K562 (cell line): Measurements from ENCODE around the gene SLC13A4. TPM values are rescaled to one million over a fixed set of nuclear protein-coding genes. Genes with fewer than 3 reads are reported as not detected.
A peak's percentile ranks its signal among the peaks of the same experiment; 100 is the strongest.
"Not testable (repeated sequence)": the region's sequence is repeated elsewhere in the genome, so short reads cannot be mapped to it uniquely, and the experiment has no call there.

Experiments used
- ATAC-seq: fragments of 200-7000 bp; cut with Tn5 transposase; 3 replicates; pipeline ENCODE4 v1.9.1; 2020; ENCODE audit warnings: moderate library complexity
- BruUV-seq: library from RNA; stranded (reverse); fragments of 400-500 nt; replicated peaks from 2 replicates; lab custom pipeline; 2021; lab: Mats Ljungman, UMichigan
- CTCF ChIA-PET: fragments of 300-600 bp; formaldehyde crosslinking; extraction: SDS; loops from one replicate; lab custom pipeline; 2021; ENCODE audit warnings: low intra/inter-chr PET ratio; lab: Yijun Ruan, JAX
- POLR2A ChIA-PET: fragments of 300-600, 350-650 bp; sonication (Branson Sonifier 250); formaldehyde crosslinking; extraction: SDS; loops from one replicate; lab custom pipeline; 2021; ENCODE audit warnings: antibody characterized with exemption, inconsistent platforms; lab: Yijun Ruan, JAX
- DNase-seq, 4 experiments: peaks; one replicate each; pipeline versions ENCODE4 v3.0.0 to v3.0.0-alpha.2; 2011 to 2018; ENCODE audit warnings: low spot score in 3 of 4, mixed read lengths in 3 of 4; ENCODE audit errors: extremely low read depth in 1 of 4
- FAIRE-seq: peaks from 2 replicates; lab custom pipeline; 2011; peaks lifted over from hg19 to GRCh38; lab: Jason Lieb, UNC
- H2AFZ ChIP-seq: 2 replicates; pipeline ENCODE4 v1.6.0; 2011; ENCODE audit warnings: low read depth, low read length, control low read depth, inconsistent platforms
- H3K27ac ChIP-seq: fragments of 200-600 bp; 3 replicates; pipeline ENCODE4 v1.8.0; 2011; ENCODE audit warnings: low read depth, mild to moderate bottlenecking, control low read depth, inconsistent platforms, low read length, moderate library complexity, mixed read lengths; ENCODE audit errors: extremely low read depth
- H3K27me3 ChIP-seq, 2 experiments: fragments of 300-600 bp in 1 of 2; 2 replicates in 1 of 2; 3 replicates in 1 of 2; pipeline versions ENCODE4 v1.6.0 to v1.8.0; 2011; ENCODE audit warnings: inconsistent platforms in 2 of 2, low read length in 2 of 2, mild to moderate bottlenecking in 1 of 2, mixed read lengths in 1 of 2, moderate library complexity in 1 of 2; ENCODE audit not compliant: control insufficient read depth in 2 of 2, insufficient read depth in 2 of 2
- H3K36me3 ChIP-seq: fragments of 300-600 bp; 3 replicates; pipeline ENCODE4 v1.8.0; 2011; ENCODE audit warnings: mild to moderate bottlenecking, low read length, inconsistent platforms; ENCODE audit not compliant: control insufficient read depth, insufficient read depth
- H3K4me1 ChIP-seq, 2 experiments: fragments of 200-600 bp in 1 of 2; replicated peaks in 1 of 2; 2 replicates in 1 of 2; 3 replicates in 1 of 2; pipeline versions ENCODE4 v1.5.1 to v1.8.0; 2011; ENCODE audit warnings: inconsistent platforms in 2 of 2, low read length in 2 of 2, mild to moderate bottlenecking in 1 of 2, mixed read lengths in 1 of 2, moderate library complexity in 1 of 2; ENCODE audit not compliant: control insufficient read depth in 2 of 2, insufficient read depth in 2 of 2
- H3K4me2 ChIP-seq: 2 replicates; pipeline ENCODE4 v1.6.1; 2011; ENCODE audit warnings: low read length, control low read depth, inconsistent platforms, mixed read lengths; ENCODE audit not compliant: insufficient read depth
- H3K4me3 ChIP-seq: fragments of 200-600 bp; sonication (generic), shearing (Covaris generic); 2 replicates; pipeline ENCODE4 v1.5.1; 2016; ENCODE audit warnings: control low read depth, inconsistent platforms
- H3K79me2 ChIP-seq: fragments of 200-600 bp; 3 replicates; pipeline ENCODE4 v1.8.0; 2011; ENCODE audit warnings: low read length, inconsistent platforms; ENCODE audit not compliant: control insufficient read depth, insufficient read depth
- H3K9ac ChIP-seq, 2 experiments: 2 replicates each; pipeline versions ENCODE4 v1.6.0 to v1.6.1; 2011; ENCODE audit warnings: low read depth in 2 of 2, low read length in 2 of 2, control low read depth in 1 of 2, inconsistent platforms in 1 of 2, mild to moderate bottlenecking in 1 of 2, mixed read lengths in 1 of 2; ENCODE audit not compliant: insufficient read depth in 1 of 2
- H3K9me1 ChIP-seq: one replicate; pipeline ENCODE4 v1.6.0; 2011; ENCODE audit warnings: inconsistent platforms, mild to moderate bottlenecking, low read length, moderate library complexity; ENCODE audit not compliant: control insufficient read depth, insufficient read depth
- H3K9me3 ChIP-seq: replicated peaks from 2 replicates; pipeline ENCODE4 v1.5.1; 2011; ENCODE audit warnings: low read depth, low read length, inconsistent platforms; ENCODE audit not compliant: control insufficient read depth, insufficient read depth
- H4K20me1 ChIP-seq: replicated peaks from 2 replicates; pipeline ENCODE4 v1.6.1; 2011; ENCODE audit warnings: low read length, inconsistent platforms, mixed read lengths; ENCODE audit not compliant: control insufficient read depth, insufficient read depth
- STAT6 ChIP-seq: sonication (generic); formaldehyde crosslinking; IDR thresholded peaks from 2 replicates; pipeline ENCODE4 v1.8.1; 2023; ENCODE audit warnings: mild to moderate bottlenecking, missing genetic modification reagents
- ZC3H4 ChIP-seq: sonication (generic); formaldehyde crosslinking; IDR thresholded peaks from 2 replicates; pipeline ENCODE4 v1.9.0; 2021; ENCODE audit warnings: missing genetic modification reagents, borderline replicate concordance
- ZNF146 ChIP-seq: IDR thresholded peaks from one replicate; pipeline ENCODE4 v1.6.1; 2018; ENCODE audit warnings: missing compliant biosample characterization; ENCODE audit not compliant: unreplicated experiment
- WGBS: fragments of 100-300 bp; shearing (Covaris generic); methylation state at CpG from one replicate; pipeline ENCODE4 v1.1.6; 2016; ENCODE audit warnings: low coverage, mixed read lengths; ENCODE audit not compliant: insufficient coverage; ENCODE audit errors: missing lambda C conversion rate; 5-methylcytosine and 5-hydroxymethylcytosine counted together
- in situ Hi-C: fragments of 300-500 bp; cut with MboI; formaldehyde crosslinking; loops from 4 replicates; pipeline ENCODE4 v1.15.0; 2018; ENCODE audit warnings: inconsistent platforms, mixed read lengths
- intact Hi-C: fragments of 100-400 bp; cut with micrococcal nuclease; formaldehyde crosslinking; loops from 2 replicates; pipeline ENCODE4 v1.14.2; 2022
- polyA plus RNA-seq, 8 experiments: library from polyadenylated mRNA; depleted of rRNA in 4 of 8; stranded (reverse) in 5 of 8; unstranded in 3 of 8; fragments of >200 nt; fragmentation: Nextera tagmentation in 2 of 8; fragmentation: Illumina TruSeq in 1 of 8; extraction: Ambion mirVana in 2 of 8; extraction: Trizol in 1 of 8; gene quantifications; 2 replicates each; pipeline versions ENCODE4 v1.2.1 to v1.2.3, GENCODE V29; 2011 to 2014; ENCODE audit warnings: inconsistent platforms in 1 of 8, missing spikeins in 1 of 8
- total RNA-seq, 7 experiments: library from RNA; depleted of rRNA in 6 of 7; stranded (reverse); fragments of >200 nt in 6 of 7; fragmentation: Illumina TruSeq in 2 of 7; extraction: Trizol in 2 of 7; gene quantifications; 2 replicates each; pipeline versions ENCODE4 v1.2.1 to v1.2.3, GENCODE V29; 2011 to 2021; ENCODE audit warnings: low replicate concordance in 1 of 7

SLC13A4 gene
- total and polyA plus RNA-seq, 9 of the 15 experiments (the other 6 are each of a cell fraction or from before 2014, with no cell fraction given): 0.11 to 1.0 (median 0.36) TPM

GRCh38 chr7:135639690-135640089 lies 88.3 kb downstream of the SLC13A4 start:
- ATAC-seq, H3K4me2 ChIP-seq, H3K27me3 ChIP-seq, H3K79me2 ChIP-seq, POLR2A ChIA-PET, H3K9ac ChIP-seq, H4K20me1 ChIP-seq, FAIRE-seq, DNase-seq, H2AFZ ChIP-seq, H3K4me1 ChIP-seq, CTCF ChIA-PET, H3K27ac ChIP-seq, BruUV-seq, H3K9me1 ChIP-seq, H3K9me3 ChIP-seq, H3K4me3 ChIP-seq: not testable (repeated sequence)
- intact Hi-C loops (loop anchor here (10.0 kb wide), 1 partner anchor 225 kb away; no protein-coding TSS in a partner anchor), in situ Hi-C loops (loop anchor here (10.0 kb wide), 1 partner anchor 355 kb away; no protein-coding TSS in a partner anchor)
- peaks cover 98% of the 10 kb centered on the region for H3K36me3 ChIP-seq
- peak; percentile 86 for TF ChIP-seq ZNF146 (CRISPR knock-in tag)

- WGBS: 91% methylated on average over 7 of the region's 7 CpGs
- DNase-seq (no peak), ATAC-seq (no peak), FAIRE-seq (no peak)
- no peaks in the 10 kb centered on the region for H4K20me1 ChIP-seq
- peaks cover 89% of the 10 kb centered on the region for H3K36me3 ChIP-seq
- intact Hi-C loops (no loop called here), in situ Hi-C loops (no loop called here)
- CTCF ChIA-PET: no interaction called here
- H3K4me2 ChIP-seq: no peak overlapping the region
- H3K79me2 ChIP-seq: no peaks in the 10 kb centered on the region
- H3K4me3 ChIP-seq: no peak overlapping the region
- no peaks in the 10 kb centered on the region for H3K27me3 ChIP-seq
- BruUV-seq: no TSS peak
- H3K9me1 ChIP-seq: no peaks in the 10 kb centered on the region
- POLR2A ChIA-PET: no interaction called here
- no peak overlapping the region for H3K9ac ChIP-seq
- H3K27ac ChIP-seq: no peak overlapping the region
- H3K4me1 ChIP-seq: no peaks in the 10 kb centered on the region
- H2AFZ ChIP-seq: no peak overlapping the region
- H3K9me3 ChIP-seq: no peaks in the 10 kb centered on the region
- TF ChIP-seq ZC3H4 (CRISPR knock-in tag) (no peak), STAT6 (no peak)
These were observed 93.7 kb downstream of the SLC13A4 start for GRCh38 chr7:135634191-135634878.
